Thoracic aorta (tissue), 2 donors: ENCODE measurements around the gene BCO1. TPM values are rescaled to one million over a fixed set of nuclear protein-coding genes. Genes with fewer than 3 reads are reported as not detected.

Experiments used
- ATAC-seq: fragments of 150-250 bp; one replicate; pipeline ENCODE4 v1.8.0; 2017; ENCODE audit warnings: low read depth; ENCODE audit not compliant: insufficient number of reproducible peaks, low FRiP score
- DNase-seq: peaks from one replicate; pipeline ENCODE4 v3.0.0-alpha.2; 2020; ENCODE audit warnings: low spot score
- H3K27ac ChIP-seq, 2 donors: fragments of 200-600 bp; sonication (generic); 1 replicate in 1 of 2; 2 replicates in 1 of 2; pipeline ENCODE4 v1.5.1; 2016; ENCODE audit warnings: mild to moderate bottlenecking in 2 of 2, moderate library complexity in 2 of 2
- H3K27me3 ChIP-seq: fragments of 200-600 bp; sonication (generic); replicated peaks from 2 replicates; pipeline ENCODE4 v1.6.0; 2016; ENCODE audit warnings: mild to moderate bottlenecking; ENCODE audit not compliant: insufficient read depth
- H3K36me3 ChIP-seq: fragments of 200-600 bp; sonication (generic); one replicate; pipeline ENCODE4 v1.5.1; 2016
- H3K4me1 ChIP-seq, 2 donors: fragments of 200-600 bp; sonication (generic); 1 replicate in 1 of 2; 2 replicates in 1 of 2; pipeline versions ENCODE4 v1.5.1 to v1.6.0; 2016; ENCODE audit warnings: low read depth in 2 of 2, mild to moderate bottlenecking in 1 of 2; ENCODE audit not compliant: control insufficient read depth in 1 of 2
- H3K4me3 ChIP-seq: fragments of 200-600 bp; sonication (generic); 2 replicates; pipeline ENCODE4 v1.5.1; 2016; ENCODE audit warnings: mild to moderate bottlenecking
- H3K9me3 ChIP-seq: fragments of 200-600 bp; sonication (generic); 2 replicates; pipeline ENCODE4 v1.5.1; 2016
- total RNA-seq, 2 donors: library from RNA; depleted of rRNA; stranded (reverse); fragments of >200 nt; gene quantifications; one replicate each; pipeline versions ENCODE4 v1.1.0 to v1.2.3, GENCODE V29; 2016
- TF ChIP-seq, protein P1 (sequence below): fragments of 200-600 bp; sonication (generic); IDR thresholded peaks from one replicate; pipeline ENCODE4 v1.5.1; 2019; ENCODE audit warnings: antibody characterized with exemption

BCO1 gene
- total RNA-seq, 2 donors from 2014 or later: not detected

DNA sequence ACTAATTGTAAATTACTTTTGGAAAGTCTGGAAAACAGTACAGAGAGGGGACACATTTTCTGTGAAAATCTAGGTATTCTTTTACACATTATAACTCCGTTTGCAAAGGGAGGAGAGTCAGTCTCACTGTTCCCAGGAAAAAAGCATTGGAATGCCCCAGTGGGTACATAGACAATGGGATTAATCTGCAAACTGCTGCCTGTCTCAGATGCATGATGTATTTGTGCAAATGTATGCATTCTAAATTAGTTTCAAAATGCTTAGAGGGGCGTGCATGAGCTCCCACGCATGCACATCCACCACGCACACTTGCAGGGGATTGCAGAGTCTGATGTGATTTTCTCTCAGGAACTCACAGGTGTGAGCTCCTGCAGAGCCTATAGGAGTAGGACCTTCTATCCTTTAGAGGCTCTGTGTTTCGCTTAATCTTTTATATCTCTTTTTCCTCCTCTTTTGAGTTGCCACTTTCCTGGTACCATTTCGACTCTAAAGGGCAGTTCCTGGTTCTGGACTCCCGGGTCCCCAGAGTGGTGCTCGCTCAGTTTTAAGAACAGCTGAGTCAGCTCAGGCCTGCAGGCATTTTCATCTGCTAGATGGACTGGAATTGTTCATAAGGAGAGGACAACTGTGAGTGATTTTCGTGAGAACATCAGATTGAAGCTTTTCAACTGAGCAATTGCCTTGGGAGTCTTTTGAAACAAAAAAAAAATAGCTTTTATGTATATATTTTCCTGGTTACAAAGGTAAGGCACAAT, 1.1 kb downstream of the BCO1 start:
- ATAC-seq (no peak), DNase-seq (no peak)
- no peaks in the 10 kb centered on the region for H3K9me3 ChIP-seq
- no peak overlapping the region for H3K27ac ChIP-seq
- no peaks in the 10 kb centered on the region for H3K36me3 ChIP-seq
- TF ChIP-seq, protein P1, sequence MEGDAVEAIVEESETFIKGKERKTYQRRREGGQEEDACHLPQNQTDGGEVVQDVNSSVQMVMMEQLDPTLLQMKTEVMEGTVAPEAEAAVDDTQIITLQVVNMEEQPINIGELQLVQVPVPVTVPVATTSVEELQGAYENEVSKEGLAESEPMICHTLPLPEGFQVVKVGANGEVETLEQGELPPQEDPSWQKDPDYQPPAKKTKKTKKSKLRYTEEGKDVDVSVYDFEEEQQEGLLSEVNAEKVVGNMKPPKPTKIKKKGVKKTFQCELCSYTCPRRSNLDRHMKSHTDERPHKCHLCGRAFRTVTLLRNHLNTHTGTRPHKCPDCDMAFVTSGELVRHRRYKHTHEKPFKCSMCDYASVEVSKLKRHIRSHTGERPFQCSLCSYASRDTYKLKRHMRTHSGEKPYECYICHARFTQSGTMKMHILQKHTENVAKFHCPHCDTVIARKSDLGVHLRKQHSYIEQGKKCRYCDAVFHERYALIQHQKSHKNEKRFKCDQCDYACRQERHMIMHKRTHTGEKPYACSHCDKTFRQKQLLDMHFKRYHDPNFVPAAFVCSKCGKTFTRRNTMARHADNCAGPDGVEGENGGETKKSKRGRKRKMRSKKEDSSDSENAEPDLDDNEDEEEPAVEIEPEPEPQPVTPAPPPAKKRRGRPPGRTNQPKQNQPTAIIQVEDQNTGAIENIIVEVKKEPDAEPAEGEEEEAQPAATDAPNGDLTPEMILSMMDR: no peak
- no peak overlapping the region for H3K4me3 ChIP-seq
- no peaks in the 10 kb centered on the region for H3K4me1 ChIP-seq
- no peaks in the 10 kb centered on the region for H3K27me3 ChIP-seq

- DNase-seq (no peak), ATAC-seq (no peak)
- H3K4me1 ChIP-seq: no peaks in the 10 kb centered on the region
- H3K36me3 ChIP-seq: no peaks in the 10 kb centered on the region
- H3K9me3 ChIP-seq: no peaks in the 10 kb centered on the region
- H3K4me3 ChIP-seq: no peak overlapping the region
- H3K27ac ChIP-seq: no peak overlapping the region
- TF ChIP-seq, protein P1: no peak
- H3K27me3 ChIP-seq: no peaks in the 10 kb centered on the region
Measured at GRCh38 chr16:81241706-81242105, 3.2 kb downstream of the BCO1 start.

- Histone ChIP-seq H3K27me3 (no peaks in the 10 kb centered on the region), H3K4me3 (no peak overlapping the region), H3K36me3 (no peaks in the 10 kb centered on the region), H3K4me1 (no peaks in the 10 kb centered on the region), H3K9me3 (no peaks in the 10 kb centered on the region), H3K27ac (no peak overlapping the region)
- no peak for DNase-seq
- TF ChIP-seq, protein P1: no peak
- ATAC-seq: no peak
Measured at GRCh38 chr16:81242977-81243618, 4.6 kb downstream of the BCO1 start.

- no peak for ATAC-seq
- Histone ChIP-seq H3K36me3 (no peaks in the 10 kb centered on the region), H3K27ac (no peak overlapping the region), H3K4me3 (no peak overlapping the region), H3K4me1 (no peaks in the 10 kb centered on the region), H3K27me3 (no peaks in the 10 kb centered on the region), H3K9me3 (no peaks in the 10 kb centered on the region)
- TF ChIP-seq, protein P1: no peak
- no peak for DNase-seq
Measured at GRCh38 chr16:81243942-81244341, 5.5 kb downstream of the BCO1 start.

DNA sequence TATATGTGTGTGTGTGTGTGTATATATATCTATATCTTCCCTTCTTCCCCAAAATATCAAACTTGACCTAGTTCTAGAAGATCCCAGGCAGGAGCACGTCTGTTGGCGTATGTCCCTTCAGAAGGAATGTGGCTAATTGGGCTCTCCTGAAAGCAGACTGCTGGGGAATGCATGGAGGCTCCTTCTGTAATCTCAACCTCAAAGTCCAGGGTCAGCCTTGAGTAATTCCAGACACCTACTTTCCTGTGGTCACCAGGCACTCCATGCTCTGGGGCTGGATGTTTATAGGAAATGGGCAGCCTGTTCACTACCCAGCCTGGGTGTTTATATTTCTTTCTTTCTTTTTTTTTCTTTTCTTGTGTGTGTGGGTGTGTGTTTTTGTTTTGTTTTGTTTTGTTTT, 13.4 kb downstream of the BCO1 start:
- H3K27ac ChIP-seq: no peak overlapping the region
- H3K4me1 ChIP-seq: no peaks in the 10 kb centered on the region
- DNase-seq (no peak), ATAC-seq (no peak)
- no peaks in the 10 kb centered on the region for H3K9me3 ChIP-seq
- H3K36me3 ChIP-seq: no peaks in the 10 kb centered on the region
- no peaks in the 10 kb centered on the region for H3K27me3 ChIP-seq
- no peak overlapping the region for H3K4me3 ChIP-seq
- TF ChIP-seq, protein P1: no peak
